HCT116 (cell line): ENCODE results near the gene GBP6. TPM values are rescaled to one million over a fixed set of nuclear protein-coding genes. Genes with fewer than 3 reads are reported as not detected.

ENCODE experiments used
- ATAC-seq: fragments of 200-7000 bp; cut with Tn5 transposase; 2 replicates; pipeline ENCODE4 v1.9.1; 2020; ENCODE audit warnings: mild to moderate bottlenecking, moderate library complexity
- BruUV-seq: library from RNA; stranded (reverse); fragments of 400-500 nt; replicated peaks from 2 replicates; lab custom pipeline; 2021; lab: Mats Ljungman, UMichigan
- CTCF ChIA-PET: fragments of 300-600 bp; sonication (Branson Sonifier 250); formaldehyde crosslinking; loops from one replicate; lab custom pipeline; 2021; ENCODE audit warnings: antibody characterized with exemption; lab: Charles Lee
- POLR2A ChIA-PET: fragments of 300-600, 350-600 bp; sonication (Branson Sonifier 250); formaldehyde crosslinking; loops from one replicate; lab custom pipeline; 2021; ENCODE audit warnings: antibody characterized with exemption; lab: Charles Lee
- RAD21 ChIA-PET, 2 experiments: fragments of 300-600 bp; sonication (Branson Sonifier 250); formaldehyde crosslinking; loops; one replicate each; lab custom pipeline; 2023; ENCODE audit warnings: low total read pairs in 2 of 2; ENCODE audit not compliant: uncharacterized antibody in 2 of 2, unreplicated experiment in 2 of 2, low non-redundant PET in 1 of 2; lab: Charles Lee
- DNase-seq: peaks from one replicate; pipeline ENCODE4 v3.0.0-alpha.2; 2010; ENCODE audit warnings: low read depth, low spot score
- H2AFZ ChIP-seq: fragments of 200-600 bp; shearing (Covaris generic), sonication (generic); 2 replicates; pipeline ENCODE4 v1.6.1; 2017; ENCODE audit warnings: low read depth, mixed run types, mixed read lengths, antibody characterized with exemption, low read length; ENCODE audit not compliant: poor library complexity, severe bottlenecking
- H3K27ac ChIP-seq: 2 replicates; pipeline ENCODE4 v1.5.1; 2012; ENCODE audit warnings: low read depth, low read length
- H3K27me3 ChIP-seq: fragments of 200-600 bp; sonication (generic); 2 replicates; pipeline ENCODE4 v1.6.1; 2016; ENCODE audit warnings: mixed run types, low read length, mixed read lengths; ENCODE audit not compliant: insufficient read depth
- H3K36me3 ChIP-seq, 2 experiments: fragments of 200-500 bp in 1 of 2; fragments of 200-600 bp in 1 of 2; sonication (Bioruptor generic) in 1 of 2; sonication (generic) in 1 of 2; 2 replicates each; pipeline versions ENCODE4 v1.5.1 to v1.6.1; 2014 to 2016; ENCODE audit warnings: low read length in 2 of 2, inconsistent platforms in 1 of 2, mixed read lengths in 1 of 2, mixed run types in 1 of 2; ENCODE audit not compliant: insufficient read depth in 2 of 2, control insufficient read depth in 1 of 2
- H3K4me1 ChIP-seq, 2 experiments: fragments of 200-600 bp in 1 of 2; sonication (generic) in 1 of 2; 2 replicates each; pipeline versions ENCODE4 v1.5.1 to v1.6.1; 2012 to 2017; ENCODE audit warnings: low read length in 2 of 2, inconsistent platforms in 1 of 2, mild to moderate bottlenecking in 1 of 2, mixed read lengths in 1 of 2, mixed run types in 1 of 2, moderate library complexity in 1 of 2; ENCODE audit not compliant: insufficient read depth in 2 of 2, control insufficient read depth in 1 of 2
- H3K4me2 ChIP-seq: fragments of 200-600 bp; sonication (generic); 2 replicates; pipeline ENCODE4 v1.6.1; 2017; ENCODE audit warnings: mixed run types, low read length, mixed read lengths
- H3K4me3 ChIP-seq, 2 experiments: fragments of 200-600 bp in 1 of 2; sonication (generic) in 1 of 2; replicated peaks in 1 of 2; 2 replicates each; pipeline ENCODE4 v1.5.1; 2011 to 2016; ENCODE audit warnings: low read length in 2 of 2, control low read depth in 1 of 2, low read depth in 1 of 2, mild to moderate bottlenecking in 1 of 2, mixed read lengths in 1 of 2, mixed run types in 1 of 2
- H3K79me2 ChIP-seq: fragments of 200-600 bp; sonication (generic); 2 replicates; pipeline ENCODE4 v1.6.1; 2017; ENCODE audit warnings: mild to moderate bottlenecking, mixed run types, low read length, moderate library complexity, mixed read lengths; ENCODE audit not compliant: insufficient read depth
- H3K9ac ChIP-seq: fragments of 200-600 bp; sonication (generic); 2 replicates; pipeline ENCODE4 v1.6.1; 2016; ENCODE audit warnings: low read length, mixed read lengths
- H3K9me2 ChIP-seq: fragments of 200-600 bp; sonication (generic), shearing (Covaris generic); 2 replicates; pipeline ENCODE4 v1.6.1; 2017; ENCODE audit warnings: mixed run types, mild to moderate bottlenecking, moderate library complexity; ENCODE audit not compliant: insufficient read depth
- H3K9me3 ChIP-seq, 2 experiments: fragments of 200-500 bp in 1 of 2; fragments of 200-600 bp in 1 of 2; sonication (Bioruptor generic) in 1 of 2; sonication (generic) in 1 of 2; 2 replicates each; pipeline ENCODE4 v1.6.1; 2014 to 2017; ENCODE audit warnings: low read length in 2 of 2, mixed read lengths in 2 of 2, inconsistent platforms in 1 of 2, low read depth in 1 of 2, mild to moderate bottlenecking in 1 of 2, mixed run types in 1 of 2, moderate library complexity in 1 of 2; ENCODE audit not compliant: control insufficient read depth in 1 of 2, insufficient read depth in 1 of 2
- H4K20me1 ChIP-seq: fragments of 200-600 bp; sonication (generic), shearing (Covaris generic); 2 replicates; pipeline ENCODE4 v1.6.1; 2017; ENCODE audit warnings: mixed run types, mild to moderate bottlenecking, moderate library complexity; ENCODE audit not compliant: insufficient read depth
- CBX3 ChIP-seq: IDR thresholded peaks from 2 replicates; pipeline ENCODE4 v1.6.1; 2012; ENCODE audit warnings: low read depth
- CEBPB ChIP-seq: IDR thresholded peaks from 2 replicates; pipeline ENCODE4 v1.6.1; 2012; ENCODE audit warnings: low read depth
- EGR1 ChIP-seq: IDR thresholded peaks from 2 replicates; pipeline ENCODE4 v1.6.1; 2012; ENCODE audit warnings: low read depth
- ELF1 ChIP-seq: IDR thresholded peaks from 2 replicates; pipeline ENCODE4 v1.6.1; 2012; ENCODE audit warnings: low read depth, borderline replicate concordance
- EZH2 ChIP-seq: fragments of 200-600 bp; sonication (generic); IDR thresholded peaks from 2 replicates; pipeline ENCODE4 v1.6.1; 2017; ENCODE audit warnings: antibody characterized with exemption, mixed run types
- EZH2phosphoT487 ChIP-seq: fragments of 200-600 bp; IDR thresholded peaks from 2 replicates; pipeline ENCODE4 v1.6.1; 2018; ENCODE audit warnings: antibody characterized with exemption, borderline replicate concordance
- FOSL1 ChIP-seq: IDR thresholded peaks from 2 replicates; pipeline ENCODE4 v1.6.1; 2012; ENCODE audit warnings: low read depth
- JUND ChIP-seq: IDR thresholded peaks from 2 replicates; pipeline ENCODE4 v1.6.1; 2012
- POLR2A ChIP-seq: IDR thresholded peaks from 2 replicates; pipeline ENCODE4 v1.7.0; 2011; ENCODE audit warnings: borderline replicate concordance; ENCODE audit not compliant: insufficient read depth, insufficient read length; ENCODE audit errors: extremely low read depth
- RAD21 ChIP-seq: IDR thresholded peaks from 2 replicates; pipeline ENCODE4 v1.6.1; 2012; ENCODE audit warnings: low read depth, mild to moderate bottlenecking
- SP1 ChIP-seq: IDR thresholded peaks from 2 replicates; pipeline ENCODE4 v1.6.1; 2012; ENCODE audit warnings: low read depth
- SRF ChIP-seq: IDR thresholded peaks from 2 replicates; pipeline ENCODE4 v1.6.1; 2012; ENCODE audit warnings: low read depth
- TCF7L2 ChIP-seq: IDR thresholded peaks from 2 replicates; pipeline ENCODE4 v1.7.0; 2011; ENCODE audit warnings: borderline replicate concordance, inconsistent platforms; ENCODE audit not compliant: insufficient read depth, insufficient read length; ENCODE audit errors: extremely low read depth
- YY1 ChIP-seq: IDR thresholded peaks from 2 replicates; pipeline ENCODE4 v1.6.1; 2011; ENCODE audit warnings: low read length, low read depth, moderate library complexity, mild to moderate bottlenecking; ENCODE audit not compliant: insufficient replicate concordance; ENCODE audit errors: extremely low read depth
- ZFX ChIP-seq: fragments of 450-650 bp; IDR thresholded peaks from 2 replicates; pipeline ENCODE4 v1.6.1; 2017
- intact Hi-C: fragments of 100-400 bp; cut with micrococcal nuclease; formaldehyde crosslinking; loops from 2 replicates; pipeline ENCODE4 v1.10.0; 2022
- total RNA-seq: library from RNA; stranded (reverse); gene quantifications from one replicate; pipeline ENCODE4 v1.2.1, GENCODE V29; 2021; ENCODE audit not compliant: unreplicated experiment
- TF ChIP-seq, protein P1 (sequence below): IDR thresholded peaks from 2 replicates; pipeline ENCODE4 v1.6.1; 2012
- TF ChIP-seq, protein P2 (sequence below): IDR thresholded peaks from 2 replicates; pipeline ENCODE4 v1.6.1; 2012
- TF ChIP-seq, protein P3 (sequence below), 3 experiments: fragments of 200-600 bp in 1 of 3; sonication (generic) in 1 of 3; IDR thresholded peaks in 2 of 3; conservative IDR thresholded peaks in 1 of 3; 2 replicates each; pipeline ENCODE4 v1.5.1; 2012 to 2017; ENCODE audit warnings: low read depth in 2 of 3, low read length in 2 of 3, antibody characterized with exemption in 1 of 3, borderline replicate concordance in 1 of 3, control low read depth in 1 of 3, mild to moderate bottlenecking in 1 of 3, mixed read lengths in 1 of 3, mixed run types in 1 of 3, moderate library complexity in 1 of 3; ENCODE audit not compliant: insufficient read depth in 1 of 3
- TF ChIP-seq, protein P4 (sequence below): IDR thresholded peaks from 2 replicates; pipeline ENCODE4 v1.6.1; 2011; ENCODE audit warnings: mild to moderate bottlenecking, low read length, moderate library complexity; ENCODE audit not compliant: insufficient replicate concordance; ENCODE audit errors: extremely low read depth

Gene GBP6
- total RNA-seq, 1 experiment from 2014 or later: not detected

DNA sequence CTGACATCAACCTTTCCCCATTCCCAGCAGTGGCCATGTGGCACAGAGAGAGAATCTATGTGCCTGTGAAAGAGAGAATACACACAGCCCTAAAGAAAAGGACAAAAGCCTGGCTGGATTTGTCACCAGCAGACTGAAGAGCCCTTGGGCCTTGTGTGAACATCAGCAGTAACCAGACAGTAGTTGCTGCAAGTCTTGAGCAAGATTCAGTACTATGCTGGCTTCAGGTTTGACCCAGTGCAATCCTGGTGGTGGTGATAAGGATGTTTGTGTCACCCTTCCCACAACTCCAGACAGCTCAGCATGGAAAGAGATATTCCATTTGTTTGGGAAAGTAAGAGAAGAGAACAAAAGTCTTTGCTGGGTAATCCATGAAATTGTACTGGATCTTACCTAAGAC, 28.4 kb upstream of the GBP6 start:
- no peak overlapping the region for H3K4me3 ChIP-seq
- no peaks in the 10 kb centered on the region for H3K9me2 ChIP-seq
- CTCF ChIA-PET: no interaction called here
- no peak for ATAC-seq
- H4K20me1 ChIP-seq: no peaks in the 10 kb centered on the region
- H3K9me3 ChIP-seq: no peaks in the 10 kb centered on the region
- H3K4me1 ChIP-seq: no peaks in the 10 kb centered on the region
- RAD21 ChIA-PET: no interaction called here
- no peak for DNase-seq
- intact Hi-C loops: no loop called here
- H3K27me3 ChIP-seq: no peaks in the 10 kb centered on the region
- H3K36me3 ChIP-seq: no peaks in the 10 kb centered on the region
- no peaks in the 10 kb centered on the region for H3K79me2 ChIP-seq
- TF ChIP-seq EZH2phosphoT487 (no peak), FOSL1 (no peak), ELF1 (no peak), SRF (no peak), ZFX (no peak), POLR2A (no peak), RAD21 (no peak), SP1 (no peak), TCF7L2 (no peak), EZH2 (no peak), EGR1 (no peak), CBX3 (no peak), CEBPB (no peak), YY1 (no peak), JUND (no peak)
- TF ChIP-seq, protein P1, sequence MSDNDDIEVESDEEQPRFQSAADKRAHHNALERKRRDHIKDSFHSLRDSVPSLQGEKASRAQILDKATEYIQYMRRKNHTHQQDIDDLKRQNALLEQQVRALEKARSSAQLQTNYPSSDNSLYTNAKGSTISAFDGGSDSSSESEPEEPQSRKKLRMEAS: no peak
- TF ChIP-seq, protein P2, sequence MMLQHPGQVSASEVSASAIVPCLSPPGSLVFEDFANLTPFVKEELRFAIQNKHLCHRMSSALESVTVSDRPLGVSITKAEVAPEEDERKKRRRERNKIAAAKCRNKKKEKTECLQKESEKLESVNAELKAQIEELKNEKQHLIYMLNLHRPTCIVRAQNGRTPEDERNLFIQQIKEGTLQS: no peak
- TF ChIP-seq, protein P3, sequence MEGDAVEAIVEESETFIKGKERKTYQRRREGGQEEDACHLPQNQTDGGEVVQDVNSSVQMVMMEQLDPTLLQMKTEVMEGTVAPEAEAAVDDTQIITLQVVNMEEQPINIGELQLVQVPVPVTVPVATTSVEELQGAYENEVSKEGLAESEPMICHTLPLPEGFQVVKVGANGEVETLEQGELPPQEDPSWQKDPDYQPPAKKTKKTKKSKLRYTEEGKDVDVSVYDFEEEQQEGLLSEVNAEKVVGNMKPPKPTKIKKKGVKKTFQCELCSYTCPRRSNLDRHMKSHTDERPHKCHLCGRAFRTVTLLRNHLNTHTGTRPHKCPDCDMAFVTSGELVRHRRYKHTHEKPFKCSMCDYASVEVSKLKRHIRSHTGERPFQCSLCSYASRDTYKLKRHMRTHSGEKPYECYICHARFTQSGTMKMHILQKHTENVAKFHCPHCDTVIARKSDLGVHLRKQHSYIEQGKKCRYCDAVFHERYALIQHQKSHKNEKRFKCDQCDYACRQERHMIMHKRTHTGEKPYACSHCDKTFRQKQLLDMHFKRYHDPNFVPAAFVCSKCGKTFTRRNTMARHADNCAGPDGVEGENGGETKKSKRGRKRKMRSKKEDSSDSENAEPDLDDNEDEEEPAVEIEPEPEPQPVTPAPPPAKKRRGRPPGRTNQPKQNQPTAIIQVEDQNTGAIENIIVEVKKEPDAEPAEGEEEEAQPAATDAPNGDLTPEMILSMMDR (IDR thresholded peaks at IDR 0.05 in 2 of 3, conservative IDR thresholded peaks at IDR 0.05 in 1 of 3; ENCODE audit: borderline replicate concordance in 1 of 3, insufficient read depth in 1 of 3, low read depth in 2 of 3, low read length in 2 of 3): no peak
- TF ChIP-seq, protein P4, sequence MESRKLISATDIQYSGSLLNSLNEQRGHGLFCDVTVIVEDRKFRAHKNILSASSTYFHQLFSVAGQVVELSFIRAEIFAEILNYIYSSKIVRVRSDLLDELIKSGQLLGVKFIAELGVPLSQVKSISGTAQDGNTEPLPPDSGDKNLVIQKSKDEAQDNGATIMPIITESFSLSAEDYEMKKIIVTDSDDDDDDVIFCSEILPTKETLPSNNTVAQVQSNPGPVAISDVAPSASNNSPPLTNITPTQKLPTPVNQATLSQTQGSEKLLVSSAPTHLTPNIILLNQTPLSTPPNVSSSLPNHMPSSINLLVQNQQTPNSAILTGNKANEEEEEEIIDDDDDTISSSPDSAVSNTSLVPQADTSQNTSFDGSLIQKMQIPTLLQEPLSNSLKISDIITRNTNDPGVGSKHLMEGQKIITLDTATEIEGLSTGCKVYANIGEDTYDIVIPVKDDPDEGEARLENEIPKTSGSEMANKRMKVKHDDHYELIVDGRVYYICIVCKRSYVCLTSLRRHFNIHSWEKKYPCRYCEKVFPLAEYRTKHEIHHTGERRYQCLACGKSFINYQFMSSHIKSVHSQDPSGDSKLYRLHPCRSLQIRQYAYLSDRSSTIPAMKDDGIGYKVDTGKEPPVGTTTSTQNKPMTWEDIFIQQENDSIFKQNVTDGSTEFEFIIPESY: no peak
- H2AFZ ChIP-seq: no peak overlapping the region
- no TSS peak for BruUV-seq
- no peak overlapping the region for H3K4me2 ChIP-seq
- POLR2A ChIA-PET: no interaction called here
- H3K9ac ChIP-seq: no peak overlapping the region
- no peak overlapping the region for H3K27ac ChIP-seq
